Measurements from ENCODE around the gene RDH11. TPM values are rescaled to one million over a fixed set of nuclear protein-coding genes. Genes with fewer than 3 reads are reported as not detected.
"Not testable (repeated sequence)": the region's sequence is repeated elsewhere in the genome, so short reads cannot be mapped to it uniquely, and the experiment has no call there.

RDH11 gene
- total RNA-seq, 5 donors from 2014 or later (not counting 1 experiment from before 2014, with no cell fraction given): 26.1 to 44.2 (median 40.0) TPM

GRCh38 chr14:67709796-67710195 is 14.2 kb upstream of the RDH11 start:
- H3K4me1 Mint-ChIP-seq; H3K27ac ChIP-seq (ENCODE audit: low read length); H3K9me3 Mint-ChIP-seq; H3K27me3 ChIP-seq (replicated peaks in 1 of 2; ENCODE audit: control insufficient read depth in 2 of 2, extremely low read depth in 1 of 2, insufficient read depth in 2 of 2, low read length in 1 of 2); H3K36me3 Mint-ChIP-seq; H3K4me1 ChIP-seq (ENCODE audit: control insufficient read depth in 1 of 2, extremely low read depth in 1 of 2, insufficient read depth in 2 of 2, low read length in 2 of 2); H3K4me3 Mint-ChIP-seq; H3K9me3 ChIP-seq; ATAC-seq (replicated peaks in 1 of 4); H3K4me3 ChIP-seq (ENCODE audit: control insufficient read depth in 1 of 2, extremely low read depth in 1 of 2, low read length in 1 of 2); H3K27me3 Mint-ChIP-seq; H3K27ac Mint-ChIP-seq; DNase-seq; POLR2A ChIA-PET; H3K36me3 ChIP-seq (ENCODE audit: control insufficient read depth in 2 of 2, extremely low read depth in 1 of 2, insufficient read depth in 1 of 2, low read length in 1 of 2): not testable (repeated sequence)
- CTCF ChIA-PET: interaction anchor here in 1 of 2 donors (0.6 kb wide), 1 partner anchor 423 kb away, joined by 7 read pairs; no protein-coding TSS in a partner anchor
- 40% methylated on average over 1 of the region's 1 CpG for WGBS (ENCODE audit: insufficient coverage)

- H3K36me3 Mint-ChIP-seq; H3K27me3 Mint-ChIP-seq; H3K4me3 Mint-ChIP-seq; ATAC-seq (replicated peaks in 1 of 4); H3K9me3 ChIP-seq; H3K4me1 Mint-ChIP-seq; H3K4me3 ChIP-seq (ENCODE audit: control insufficient read depth in 1 of 2, extremely low read depth in 1 of 2, low read length in 1 of 2); H3K9me3 Mint-ChIP-seq; H3K36me3 ChIP-seq (ENCODE audit: control insufficient read depth in 2 of 2, extremely low read depth in 1 of 2, insufficient read depth in 1 of 2, low read length in 1 of 2); H3K27me3 ChIP-seq (replicated peaks in 1 of 2; ENCODE audit: control insufficient read depth in 2 of 2, extremely low read depth in 1 of 2, insufficient read depth in 2 of 2, low read length in 1 of 2); H3K27ac ChIP-seq (ENCODE audit: low read length); POLR2A ChIA-PET; H3K27ac Mint-ChIP-seq; H3K4me1 ChIP-seq (ENCODE audit: control insufficient read depth in 1 of 2, extremely low read depth in 1 of 2, insufficient read depth in 2 of 2, low read length in 2 of 2); DNase-seq: not testable (repeated sequence)
- CTCF ChIA-PET: interaction anchor here in 1 of 2 donors (0.6 kb wide), 1 partner anchor 423 kb away, joined by 7 read pairs; no protein-coding TSS in a partner anchor
Observed at GRCh38 chr14:67709346-67709745, 13.8 kb upstream of the RDH11 start.

GRCh38 chr14:67705211-67705610 is 9.6 kb upstream of the RDH11 start:
- H3K4me3 Mint-ChIP-seq: no peak overlapping the region
- H3K27me3 Mint-ChIP-seq: peaks cover 5% of the 10 kb centered on the region in 2 donors
- no peaks in the 10 kb centered on the region for H3K36me3 Mint-ChIP-seq
- 78% methylated on average over 2 of the region's 3 CpGs for WGBS (ENCODE audit: insufficient coverage)
- H3K4me1 Mint-ChIP-seq: no peaks in the 10 kb centered on the region
- ATAC-seq (replicated peaks in 1 of 4) (no peak), DNase-seq (no peak)
- Histone ChIP-seq H3K27ac (ENCODE audit: low read length) (no peak overlapping the region), H3K4me1 (ENCODE audit: control insufficient read depth in 1 of 2, extremely low read depth in 1 of 2, insufficient read depth in 2 of 2, low read length in 2 of 2) (no peaks in the 10 kb centered on the region), H3K4me3 (ENCODE audit: control insufficient read depth in 1 of 2, extremely low read depth in 1 of 2, low read length in 1 of 2) (no peak overlapping the region), H3K27me3 (replicated peaks in 1 of 2; ENCODE audit: control insufficient read depth in 2 of 2, extremely low read depth in 1 of 2, insufficient read depth in 2 of 2, low read length in 1 of 2) (no peaks in the 10 kb centered on the region), H3K9me3 (peaks cover 3% of the 10 kb centered on the region), H3K36me3 (ENCODE audit: control insufficient read depth in 2 of 2, extremely low read depth in 1 of 2, insufficient read depth in 1 of 2, low read length in 1 of 2) (no peaks in the 10 kb centered on the region)
- no peak overlapping the region for H3K27ac Mint-ChIP-seq
- ChIA-PET CTCF (interaction anchor here (1.0 to 3.0 kb wide), 19 partner anchors 10 to 1346 kb away, joined by 3 to 44 read pairs (median 8); partner anchors contain the start of genes RDH11 (in 2 of the 2), ARG2 (in 1 of the 2) and PIGH (in 1 of the 2)), POLR2A (no interaction called here)
- peaks cover 0 to 8% (median 3%) of the 10 kb centered on the region in 3 donors for H3K9me3 Mint-ChIP-seq

- Mint-ChIP-seq H3K27ac (no peak overlapping the region), H3K4me3 (no peak overlapping the region), H3K9me3 (peaks cover 0 to 2% (median 0%) of the 10 kb centered on the region in 3 donors), H3K36me3 (no peaks in the 10 kb centered on the region), H3K4me1 (no peaks in the 10 kb centered on the region), H3K27me3 (peaks cover 5% of the 10 kb centered on the region in 2 donors)
- Histone ChIP-seq H3K4me3 (ENCODE audit: control insufficient read depth in 1 of 2, extremely low read depth in 1 of 2, low read length in 1 of 2) (no peak overlapping the region), H3K36me3 (ENCODE audit: control insufficient read depth in 2 of 2, extremely low read depth in 1 of 2, insufficient read depth in 1 of 2, low read length in 1 of 2) (no peaks in the 10 kb centered on the region), H3K27ac (ENCODE audit: low read length) (no peak overlapping the region), H3K27me3 (replicated peaks in 1 of 2; ENCODE audit: control insufficient read depth in 2 of 2, extremely low read depth in 1 of 2, insufficient read depth in 2 of 2, low read length in 1 of 2) (no peaks in the 10 kb centered on the region), H3K9me3 (peaks cover 3% of the 10 kb centered on the region), H3K4me1 (ENCODE audit: control insufficient read depth in 1 of 2, extremely low read depth in 1 of 2, insufficient read depth in 2 of 2, low read length in 2 of 2) (no peaks in the 10 kb centered on the region)
- peak in 19 of 35 experiments; percentile 4 to 79 (median 15) for DNase-seq
- 7% methylated on average over 2 of the region's 3 CpGs for WGBS (ENCODE audit: insufficient coverage)
- POLR2A ChIA-PET: interaction anchor here (0.5 to 1.2 kb wide), 5 partner anchors 9 to 104 kb away, joined by 3 to 5 read pairs (median 3); partner anchors contain the start of genes ARG2 (in 1 of the 2), PIGH (in 1 of the 2) and RDH11 (in 1 of the 2)
- CTCF ChIA-PET: interaction anchor here (0.5 to 3.0 kb wide), 43 partner anchors 8 to 1345 kb away, joined by 3 to 44 read pairs (median 4); partner anchors contain the start of genes PIGH (in 2 of the 2), RDH11 (in 2 of the 2) and ARG2 (in 1 of the 2)
- peak; percentile 67 to 82 (median 80) for ATAC-seq (replicated peaks in 1 of 4)
Observed at GRCh38 chr14:67704484-67705089, 9.0 kb upstream of the RDH11 start.

GRCh38 chr14:67703997-67704396 is 8.4 kb upstream of the RDH11 start:
- no peak overlapping the region for H3K27ac ChIP-seq (ENCODE audit: low read length)
- Mint-ChIP-seq H3K4me3 (no peak overlapping the region), H3K27me3 (peaks cover 5% of the 10 kb centered on the region in 2 donors), H3K4me1 (no peaks in the 10 kb centered on the region), H3K36me3 (no peaks in the 10 kb centered on the region), H3K27ac (no peak overlapping the region), H3K9me3 (no peaks in the 10 kb centered on the region)
- WGBS (ENCODE audit: insufficient coverage): no CpG with 5 or more reads among the region's 3 CpGs
- POLR2A ChIA-PET: interaction anchor here (0.6 to 1.2 kb wide), 4 partner anchors 8 to 104 kb away, joined by 3 to 5 read pairs (median 3); partner anchors contain the start of genes ARG2 (in 1 of the 2), PIGH (in 1 of the 2) and RDH11 (in 1 of the 2)
- no peaks in the 10 kb centered on the region for H3K36me3 ChIP-seq (ENCODE audit: control insufficient read depth in 2 of 2, extremely low read depth in 1 of 2, insufficient read depth in 1 of 2, low read length in 1 of 2)
- no peak for DNase-seq
- H3K4me1 ChIP-seq (ENCODE audit: control insufficient read depth in 1 of 2, extremely low read depth in 1 of 2, insufficient read depth in 2 of 2, low read length in 2 of 2): no peaks in the 10 kb centered on the region
- no peaks in the 10 kb centered on the region for H3K27me3 ChIP-seq (replicated peaks in 1 of 2; ENCODE audit: control insufficient read depth in 2 of 2, extremely low read depth in 1 of 2, insufficient read depth in 2 of 2, low read length in 1 of 2)
- ATAC-seq (replicated peaks in 1 of 4): no peak
- peaks cover 3% of the 10 kb centered on the region for H3K9me3 ChIP-seq
- H3K4me3 ChIP-seq (ENCODE audit: control insufficient read depth in 1 of 2, extremely low read depth in 1 of 2, low read length in 1 of 2): no peak overlapping the region
- CTCF ChIA-PET: interaction anchor here (0.7 to 3.0 kb wide), 40 partner anchors 8 to 1345 kb away, joined by 3 to 44 read pairs (median 4); partner anchors contain the start of genes PIGH (in 2 of the 2), RDH11 (in 2 of the 2) and ARG2 (in 1 of the 2)

GRCh38 chr14:67701492-67701891 is 5.9 kb upstream of the RDH11 start, which contains the start of gene RDH12:
Gene RDH12 (plus strand): TSS chr14:67701886. CDS start chr14:67722643, 20,757 bp downstream.
- H3K27me3 Mint-ChIP-seq; H3K27me3 ChIP-seq (replicated peaks in 1 of 2; ENCODE audit: control insufficient read depth in 2 of 2, extremely low read depth in 1 of 2, insufficient read depth in 2 of 2, low read length in 1 of 2); H3K27ac Mint-ChIP-seq; H3K4me1 ChIP-seq (ENCODE audit: control insufficient read depth in 1 of 2, extremely low read depth in 1 of 2, insufficient read depth in 2 of 2, low read length in 2 of 2); H3K36me3 ChIP-seq (ENCODE audit: control insufficient read depth in 2 of 2, extremely low read depth in 1 of 2, insufficient read depth in 1 of 2, low read length in 1 of 2); H3K9me3 Mint-ChIP-seq; H3K36me3 Mint-ChIP-seq; DNase-seq; H3K4me3 Mint-ChIP-seq; H3K4me1 Mint-ChIP-seq; H3K27ac ChIP-seq (ENCODE audit: low read length); ATAC-seq (replicated peaks in 1 of 4); H3K9me3 ChIP-seq; H3K4me3 ChIP-seq (ENCODE audit: control insufficient read depth in 1 of 2, extremely low read depth in 1 of 2, low read length in 1 of 2): not testable (repeated sequence)
- POLR2A ChIA-PET: interaction anchor here in 1 of 2 donors (0.6 kb wide), 1 partner anchor 273 kb away, joined by 3 read pairs; no protein-coding TSS in a partner anchor
- CTCF ChIA-PET: interaction anchor here (0.7 to 1.3 kb wide), 5 partner anchors 102 to 1482 kb away, joined by 3 to 7 read pairs (median 5); partner anchors contain the start of gene PIGH (in 1 of the 2)
- WGBS (ENCODE audit: insufficient coverage): 90% methylated on average over 2 of the region's 8 CpGs
